A172 (cell line): ENCODE results near the gene LEPR. TPM values are rescaled to one million over a fixed set of nuclear protein-coding genes. Genes with fewer than 3 reads are reported as not detected.

Source experiments
- total RNA-seq: library from RNA; depleted of rRNA; stranded (reverse); fragments of >200 nt; shearing (Covaris generic); gene quantifications from 2 replicates; pipeline ENCODE4 v1.2.3, GENCODE V29; 2014; rRNA removed

Gene LEPR
- total RNA-seq, 1 experiment from 2014 or later = 3.0 TPM

Other genes with a start within 250 kb of the LEPR start
- 2.2 and 3.5 TPM in 2 replicates for gene DNAJC6, start 111.1 kb upstream of the LEPR start, total RNA-seq
- 62.6 and 64.1 TPM in 2 replicates for gene LEPROT, start within 50 bp of the LEPR start, total RNA-seq